GM23248 (cell line): ENCODE measurements around the gene ABHD4. TPM values are rescaled to one million over a fixed set of nuclear protein-coding genes. Genes with fewer than 3 reads are reported as not detected.
"Not testable (repeated sequence)": the region's sequence is repeated elsewhere in the genome, so short reads cannot be mapped to it uniquely, and the experiment has no call there.

Experiments used
- DNase-seq: peaks from one replicate; pipeline ENCODE4 v3.0.0-alpha.2; 2015
- H2AFZ ChIP-seq: fragments of 200-600 bp; sonication (generic); 2 replicates; pipeline ENCODE4 v1.6.1; 2016; ENCODE audit warnings: antibody characterized with exemption
- H3F3A ChIP-seq: fragments of 200-600 bp; sonication (generic); 2 replicates; pipeline ENCODE4 v1.6.1; 2016; ENCODE audit warnings: mild to moderate bottlenecking, antibody characterized with exemption, mixed run types; ENCODE audit not compliant: insufficient read depth
- H3K27ac ChIP-seq: fragments of 200-600 bp; sonication (generic); 2 replicates; pipeline ENCODE4 v1.5.1; 2016; ENCODE audit warnings: mild to moderate bottlenecking
- H3K27me3 ChIP-seq: fragments of 200-600 bp; sonication (generic); replicated peaks from 2 replicates; pipeline ENCODE4 v1.6.1; 2016; ENCODE audit warnings: mild to moderate bottlenecking; ENCODE audit not compliant: insufficient read depth
- H3K36me3 ChIP-seq: fragments of 200-600 bp; sonication (generic); 2 replicates; pipeline ENCODE4 v1.6.1; 2016; ENCODE audit warnings: low read depth, mild to moderate bottlenecking
- H3K4me1 ChIP-seq: fragments of 200-600 bp; sonication (generic); 2 replicates; pipeline ENCODE4 v1.6.1; 2016; ENCODE audit warnings: mild to moderate bottlenecking; ENCODE audit not compliant: insufficient read depth
- H3K4me2 ChIP-seq: fragments of 200-600 bp; sonication (generic); one replicate; pipeline ENCODE4 v1.6.1; 2016; ENCODE audit warnings: mild to moderate bottlenecking; ENCODE audit not compliant: unreplicated experiment
- H3K4me3 ChIP-seq: fragments of 200-600 bp; sonication (generic); 2 replicates; pipeline ENCODE4 v1.5.1; 2016; ENCODE audit warnings: mild to moderate bottlenecking
- H3K79me2 ChIP-seq: fragments of 200-600 bp; sonication (generic); 2 replicates; pipeline ENCODE4 v1.6.1; 2016; ENCODE audit warnings: mild to moderate bottlenecking; ENCODE audit not compliant: insufficient read depth
- H3K9ac ChIP-seq: fragments of 200-600 bp; sonication (generic); 2 replicates; pipeline ENCODE4 v1.6.1; 2016; ENCODE audit warnings: mild to moderate bottlenecking
- H3K9me2 ChIP-seq: fragments of 200-600 bp; sonication (generic); 2 replicates; pipeline ENCODE4 v1.6.1; 2016; ENCODE audit warnings: mixed run types, mild to moderate bottlenecking, moderate library complexity; ENCODE audit not compliant: insufficient read depth
- H3K9me3 ChIP-seq: fragments of 200-600 bp; sonication (generic); one replicate; pipeline ENCODE4 v1.6.1; 2017; ENCODE audit warnings: low read depth
- H4K20me1 ChIP-seq: fragments of 200-600 bp; sonication (generic); 2 replicates; pipeline ENCODE4 v1.6.0; 2016; ENCODE audit not compliant: insufficient read depth
- EZH2 ChIP-seq: fragments of 200-600 bp; sonication (generic); IDR thresholded peaks from 2 replicates; pipeline ENCODE4 v1.6.1; 2018; ENCODE audit warnings: antibody characterized with exemption, mild to moderate bottlenecking; ENCODE audit not compliant: insufficient read depth, poor library complexity, severe bottlenecking
- EZH2phosphoT487 ChIP-seq: fragments of 200-600 bp; sonication (generic); IDR thresholded peaks from 2 replicates; pipeline ENCODE4 v1.6.1; 2018; ENCODE audit warnings: antibody characterized with exemption, moderate library complexity, mild to moderate bottlenecking, low read depth; ENCODE audit not compliant: insufficient read depth
- whole genome bisulfite sequencing, 2 experiments: methylation state at CpG; one replicate each; pipeline ENCODE4 v1.1.6; 2015 to 2017; ENCODE audit warnings: low lambda C conversion rate in 2 of 2, low coverage in 1 of 2; ENCODE audit errors: missing lambda C conversion rate in 2 of 2; 5-methylcytosine and 5-hydroxymethylcytosine counted together
- in situ Hi-C: fragments of 300-500 bp; cut with MboI; formaldehyde crosslinking; loops from 2 replicates; pipeline ENCODE4 v1.15.0; 2020
- polyA plus RNA-seq: library from polyadenylated mRNA; unstranded; fragments of >200 nt; fragmentation: Nextera tagmentation; extraction: Ambion mirVana; gene quantifications from 2 replicates; pipeline ENCODE4 v1.2.1, GENCODE V29; 2016
- total RNA-seq: library from RNA; depleted of rRNA; stranded (reverse); fragments of >200 nt; shearing (Covaris generic); gene quantifications from 2 replicates; pipeline ENCODE4 v1.2.3, GENCODE V29; 2014

Gene ABHD4
- total and polyA plus RNA-seq, 2 experiments from 2014 or later, result 16.8 to 26.5 TPM

- Histone ChIP-seq H3K9me2 (no peaks in the 10 kb centered on the region), H3K4me1 (peaks cover 22% of the 10 kb centered on the region), H3K27me3 (no peaks in the 10 kb centered on the region), H3K4me2 (peak overlapping the region; percentile 46), H3K36me3 (peaks cover 10% of the 10 kb centered on the region; the same call in 1 of the 2 replicates), H3K9ac (peak overlapping the region; percentile 62), H3K9me3 (no peaks in the 10 kb centered on the region), H3K79me2 (no peaks in the 10 kb centered on the region), H3F3A (peaks cover 28% of the 10 kb centered on the region), H3K27ac (peak overlapping the region; percentile 89), H2AFZ (no peak overlapping the region), H3K4me3 (no peak overlapping the region), H4K20me1 (no peaks in the 10 kb centered on the region)
- TF ChIP-seq EZH2 (no peak), EZH2phosphoT487 (no peak)
- 32 to 38% methylated on average over 3 of the region's 3 CpGs for WGBS, 2 experiments
- no peak for DNase-seq
- in situ Hi-C loops, result no loop called here
Measured at GRCh38 chr14:22613736-22614239, 15.7 kb downstream of the ABHD4 start.

GRCh38 chr14:22614240-22614799, 16.2 kb downstream of the ABHD4 start:
- H3K9me3 ChIP-seq, result no peaks in the 10 kb centered on the region
- TF ChIP-seq EZH2 (no peak), EZH2phosphoT487 (no peak)
- DNase-seq, result peak; percentile 95
- H3K9ac ChIP-seq, result peak overlapping the region; percentile 62
- 1 to 3% methylated on average over 6 of the region's 6 CpGs for WGBS, 2 experiments
- H4K20me1 ChIP-seq, result no peaks in the 10 kb centered on the region
- peaks cover 22% of the 10 kb centered on the region for H3K4me1 ChIP-seq
- peaks cover 28% of the 10 kb centered on the region for H3F3A ChIP-seq
- H3K36me3 ChIP-seq, result peaks cover 10% of the 10 kb centered on the region; the same call in 1 of the 2 replicates
- peak overlapping the region; percentile 10; the same call in 1 of the 2 replicates for H3K4me3 ChIP-seq
- H3K27ac ChIP-seq, result peak overlapping the region; percentile 89
- H3K27me3 ChIP-seq, result no peaks in the 10 kb centered on the region
- no peaks in the 10 kb centered on the region for H3K9me2 ChIP-seq
- no peak overlapping the region for H2AFZ ChIP-seq
- peak overlapping the region; percentile 46 for H3K4me2 ChIP-seq
- H3K79me2 ChIP-seq, result no peaks in the 10 kb centered on the region
- in situ Hi-C loops, result no loop called here

DNA sequence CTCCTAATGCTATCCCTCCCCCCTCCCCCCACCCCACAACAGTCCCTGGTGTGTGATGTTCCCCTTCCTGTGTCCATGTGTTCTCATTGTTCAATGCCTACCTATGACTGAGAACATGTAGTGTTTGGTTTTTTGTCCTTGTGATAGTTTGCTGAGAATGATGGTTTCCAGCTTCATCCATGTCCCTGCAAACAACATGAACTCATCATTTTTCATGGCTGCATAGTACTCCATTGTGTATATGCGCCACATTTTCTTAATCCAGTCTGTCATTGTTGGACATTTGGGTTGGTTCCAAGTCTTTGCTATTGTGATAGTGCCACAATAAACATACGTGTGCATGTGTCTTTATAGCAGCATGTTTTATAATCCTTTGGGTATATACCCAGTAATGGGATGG, 17.7 kb downstream of the ABHD4 start:
- H3K79me2 ChIP-seq, H3K4me2 ChIP-seq, H3K36me3 ChIP-seq, in situ Hi-C loops, H2AFZ ChIP-seq, H3K9me3 ChIP-seq, H3K27me3 ChIP-seq, H4K20me1 ChIP-seq, H3K27ac ChIP-seq, H3K4me3 ChIP-seq, H3K9ac ChIP-seq, H3K9me2 ChIP-seq, DNase-seq: not testable (repeated sequence)
- H3F3A ChIP-seq, result peaks cover 28% of the 10 kb centered on the region
- WGBS, 2 experiments, result 94 to 96% methylated on average over 2 of the region's 2 CpGs
- peaks cover 22% of the 10 kb centered on the region for H3K4me1 ChIP-seq

DNA sequence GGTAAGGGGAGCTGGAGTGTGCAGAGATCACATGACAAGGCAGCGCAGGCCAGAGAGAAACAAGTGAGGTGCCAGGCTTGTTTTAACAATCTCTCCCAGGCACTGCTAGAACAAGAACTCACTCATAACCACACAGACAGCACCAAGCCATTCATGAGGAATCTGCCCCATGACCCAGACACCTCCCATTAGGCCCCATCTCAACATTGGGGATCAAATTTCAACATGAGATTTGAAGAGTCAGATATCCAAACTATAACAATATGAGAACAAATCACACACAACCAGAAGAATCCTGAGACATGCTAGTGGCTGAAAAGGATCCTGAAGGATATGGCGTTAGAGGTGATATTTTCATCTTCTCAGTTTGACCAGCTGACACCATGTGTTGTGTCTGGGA, 24.2 kb downstream of the ABHD4 start:
- H3K36me3 ChIP-seq, result no peaks in the 10 kb centered on the region
- DNase-seq, result peak; percentile 35
- H2AFZ ChIP-seq, result no peak overlapping the region
- no peak overlapping the region for H3K4me3 ChIP-seq
- no peaks in the 10 kb centered on the region for H3K27me3 ChIP-seq
- H3K4me1 ChIP-seq, result peaks cover 7% of the 10 kb centered on the region; the same call in 1 of the 2 replicates
- no peaks in the 10 kb centered on the region for H3K79me2 ChIP-seq
- H3K9me2 ChIP-seq, result no peaks in the 10 kb centered on the region
- no peaks in the 10 kb centered on the region for H3K9me3 ChIP-seq
- H4K20me1 ChIP-seq, result no peaks in the 10 kb centered on the region
- no peak overlapping the region for H3K4me2 ChIP-seq
- TF ChIP-seq EZH2phosphoT487 (no peak), EZH2 (no peak)
- peaks cover 7% of the 10 kb centered on the region; the same call in 1 of the 2 replicates for H3F3A ChIP-seq
- no peak overlapping the region for H3K9ac ChIP-seq
- 77 to 79% methylated on average over 2 of the region's 2 CpGs for WGBS, 2 experiments
- in situ Hi-C loops, result no loop called here
- H3K27ac ChIP-seq, result 0 out of 2 replicates have a peak overlapping the region, but pooled peaks have one; percentile 9
